HG03575 (cell line): Measurements from ENCODE around the gene ERRFI1.
"Not testable (repeated sequence)": the region's sequence is repeated elsewhere in the genome, so short reads cannot be mapped to it uniquely, and the experiment has no call there.

Experiments used
- ATAC-seq: cut with Tn5 transposase; IDR thresholded peaks from one replicate; pipeline ENCODE4 v1.9.1; 2021; ENCODE audit not compliant: unreplicated experiment, insufficient number of reproducible peaks, low FRiP score; ENCODE audit errors: extremely low read depth

Gene ERRFI1

DNA sequence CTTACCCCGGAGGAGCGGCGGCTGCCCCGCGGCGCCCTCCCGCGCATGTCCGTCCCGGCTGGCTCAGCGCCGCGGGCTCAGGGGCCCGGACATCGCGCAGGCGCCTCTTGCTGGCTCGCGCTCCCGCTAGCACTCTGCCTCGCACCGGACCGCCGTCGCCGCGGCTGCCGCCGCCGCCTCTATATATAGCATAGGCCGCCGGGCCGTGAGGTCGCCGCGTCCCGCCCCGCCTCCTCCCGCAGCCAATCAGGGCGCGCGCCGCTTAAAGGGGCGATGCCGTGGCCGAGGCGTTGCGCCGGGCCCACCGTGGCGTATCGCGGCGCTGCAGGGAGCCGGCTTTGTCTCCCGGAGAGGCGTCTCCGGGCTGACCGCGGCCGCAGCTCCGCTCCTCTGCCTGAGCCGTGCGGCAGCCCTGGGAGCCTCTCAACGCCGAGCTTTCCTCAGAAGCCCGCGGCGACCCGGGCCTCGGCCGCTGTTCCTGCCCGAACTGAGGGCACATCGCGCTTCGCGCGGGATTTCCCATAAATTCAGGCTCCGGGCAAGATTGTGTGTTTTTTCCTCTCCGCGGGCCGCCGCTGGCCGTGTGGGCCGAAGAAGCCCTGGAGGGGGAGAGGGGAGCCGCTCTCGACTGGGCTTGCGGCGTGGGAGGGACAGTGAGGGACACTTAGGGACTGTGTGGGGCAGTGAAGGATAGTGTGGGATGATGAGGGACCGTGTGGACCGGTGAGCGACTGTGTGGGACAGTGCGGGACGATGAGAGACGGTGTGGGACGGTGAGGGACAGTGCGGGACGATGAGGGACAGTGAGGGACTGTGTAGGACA is at the start of gene ERRFI1:
ERRFI1 (minus strand) TSS at position 157 of the 823 bp plus-strand sequence. CDS start 10,690 bp downstream, outside the sequence.
- no peak for ATAC-seq

DNA sequence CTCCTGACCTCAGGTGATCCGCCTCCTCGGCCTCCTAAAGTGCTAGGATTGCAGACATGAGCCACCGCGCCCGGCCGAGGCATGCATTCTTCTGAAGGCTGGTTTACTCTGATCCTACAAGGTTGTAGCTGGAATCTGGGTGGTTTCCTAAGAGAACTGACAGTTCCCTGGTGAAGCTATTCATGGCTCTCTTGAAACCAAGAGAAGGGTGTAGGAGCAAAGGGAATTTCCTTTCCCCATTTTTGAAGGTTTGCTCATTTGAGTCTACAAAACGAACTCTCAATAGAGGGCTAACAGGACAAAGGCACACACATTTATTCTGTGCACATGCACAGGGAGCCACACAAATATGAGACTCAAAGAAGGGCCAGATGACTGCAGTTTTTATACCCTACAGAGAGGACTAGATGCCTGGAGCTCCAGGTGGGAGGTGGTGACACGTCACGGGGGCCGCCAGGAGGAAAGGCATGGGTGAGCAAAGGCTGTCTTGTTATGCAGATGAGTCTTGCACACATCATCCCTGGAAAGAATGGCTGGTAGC is 49.5 kb upstream of the ERRFI1 start:
- no peak for ATAC-seq

DNA sequence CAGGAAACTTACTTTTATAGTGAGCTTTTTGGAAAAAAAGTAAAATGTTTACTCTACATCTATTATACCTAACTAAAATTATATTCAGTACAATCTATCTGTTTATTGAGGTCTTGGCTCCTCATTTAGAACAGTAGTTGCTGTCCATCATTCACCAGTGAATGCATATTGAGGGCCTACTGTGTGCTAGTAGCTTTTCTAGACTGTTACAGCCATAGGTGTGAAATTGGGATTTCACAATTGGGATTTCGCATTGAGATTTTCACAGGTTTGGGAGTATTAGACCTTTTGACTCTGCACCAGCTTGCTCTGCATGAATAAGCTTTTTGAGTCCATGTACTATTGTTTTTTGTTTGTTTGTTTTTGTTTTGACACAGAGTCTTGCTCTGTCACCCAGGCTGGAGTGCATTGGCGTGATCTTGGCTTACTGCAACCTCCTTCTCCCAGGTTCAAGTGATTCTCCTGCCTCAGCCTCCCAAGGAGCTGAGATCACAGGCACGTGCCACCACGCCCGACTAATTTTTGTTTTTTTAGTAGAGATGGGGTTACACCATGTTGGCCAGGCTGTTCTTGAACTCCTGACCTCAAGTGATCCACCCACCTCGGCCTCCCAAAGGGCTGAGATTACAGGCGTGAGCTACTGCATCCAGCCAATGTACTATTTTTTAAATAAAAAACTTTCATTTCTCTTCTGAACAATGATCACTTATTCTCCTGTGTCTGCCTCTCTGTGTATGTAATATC is 47.2 kb upstream of the ERRFI1 start:
- no peak for ATAC-seq

- ATAC-seq, result no peak
Observed at GRCh38 chr1:8070381-8070811, 44.3 kb upstream of the ERRFI1 start.

- ATAC-seq, result not testable (repeated sequence)
Observed at GRCh38 chr1:8069614-8070320, 43.7 kb upstream of the ERRFI1 start.

DNA sequence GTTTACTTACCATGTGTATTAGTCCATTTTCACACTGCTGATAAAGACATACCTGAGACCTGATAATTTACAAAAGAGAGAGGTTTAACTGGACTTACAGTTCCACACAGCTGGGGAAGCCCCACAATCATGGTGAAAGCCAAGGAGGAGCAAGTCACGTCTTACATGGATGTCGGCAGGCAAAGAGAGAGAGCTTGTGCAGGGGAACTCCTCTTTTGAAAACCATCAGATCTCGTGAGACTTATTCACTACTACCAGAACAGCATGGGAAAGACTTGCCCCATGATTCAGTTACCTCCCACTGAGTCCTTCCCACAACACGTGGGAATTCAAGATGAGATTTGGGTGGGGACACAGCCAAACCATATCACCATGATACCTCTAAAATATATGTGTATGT is 39.3 kb upstream of the ERRFI1 start:
- no peak for ATAC-seq

GRCh38 chr1:8063298-8064036 is 37.4 kb upstream of the ERRFI1 start:
- no peak for ATAC-seq

GRCh38 chr1:8062861-8063260 is 36.8 kb upstream of the ERRFI1 start:
- no peak for ATAC-seq

- no peak for ATAC-seq
Observed at GRCh38 chr1:8061673-8062386, 35.7 kb upstream of the ERRFI1 start.

- ATAC-seq, result no peak
Observed at GRCh38 chr1:8061210-8061609, 35.1 kb upstream of the ERRFI1 start.

DNA sequence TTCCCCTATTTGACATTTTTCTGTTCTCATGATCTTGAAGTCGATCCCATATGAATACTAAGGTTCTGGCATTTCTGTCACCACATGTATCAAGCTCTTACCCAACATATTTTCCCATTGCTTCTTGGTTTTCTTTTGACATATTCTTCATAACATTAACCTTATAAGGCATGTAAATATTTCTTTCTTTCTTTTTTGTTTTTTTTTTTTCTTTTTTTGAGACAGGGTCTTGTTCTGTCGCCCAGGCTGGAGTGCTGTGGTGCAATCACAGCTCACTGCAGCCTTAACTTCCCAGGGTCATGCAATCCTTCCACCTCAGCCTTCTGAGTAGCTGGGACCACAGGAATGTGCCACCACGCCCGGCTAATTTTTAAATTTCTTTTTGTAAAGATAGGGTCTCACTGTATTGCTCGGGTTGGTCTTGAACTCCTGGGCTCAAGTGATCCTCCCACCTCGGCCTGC is 33.1 kb upstream of the ERRFI1 start:
- ATAC-seq, result no peak

- not testable (repeated sequence) for ATAC-seq
Observed at GRCh38 chr1:8057779-8058178, 31.7 kb upstream of the ERRFI1 start.

- no peak for ATAC-seq
Observed at GRCh38 chr1:8055973-8056372, 29.9 kb upstream of the ERRFI1 start.

- ATAC-seq, result no peak
Observed at GRCh38 chr1:8053878-8054567, 27.9 kb upstream of the ERRFI1 start.

GRCh38 chr1:8051650-8052049 is 25.5 kb upstream of the ERRFI1 start:
- no peak for ATAC-seq

DNA sequence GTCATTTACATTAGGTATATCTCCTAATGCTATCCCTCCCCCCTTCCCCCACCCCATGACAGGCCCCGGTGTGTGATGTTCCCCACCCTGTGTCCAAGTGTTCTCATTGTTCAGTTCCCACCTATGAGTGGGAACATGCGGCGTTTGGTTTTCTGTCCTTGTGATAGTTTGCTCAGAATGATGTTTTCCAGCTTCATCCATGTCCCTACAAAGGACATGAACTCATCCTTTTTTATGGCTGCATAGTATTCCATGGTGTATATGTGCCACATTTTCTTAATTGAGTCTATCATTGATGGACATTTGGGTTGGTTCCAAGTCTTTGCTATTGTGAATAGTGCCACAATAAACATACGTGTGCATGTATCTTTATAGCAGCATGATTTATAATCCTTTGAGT is 23.1 kb upstream of the ERRFI1 start:
- ATAC-seq, result not testable (repeated sequence)

DNA sequence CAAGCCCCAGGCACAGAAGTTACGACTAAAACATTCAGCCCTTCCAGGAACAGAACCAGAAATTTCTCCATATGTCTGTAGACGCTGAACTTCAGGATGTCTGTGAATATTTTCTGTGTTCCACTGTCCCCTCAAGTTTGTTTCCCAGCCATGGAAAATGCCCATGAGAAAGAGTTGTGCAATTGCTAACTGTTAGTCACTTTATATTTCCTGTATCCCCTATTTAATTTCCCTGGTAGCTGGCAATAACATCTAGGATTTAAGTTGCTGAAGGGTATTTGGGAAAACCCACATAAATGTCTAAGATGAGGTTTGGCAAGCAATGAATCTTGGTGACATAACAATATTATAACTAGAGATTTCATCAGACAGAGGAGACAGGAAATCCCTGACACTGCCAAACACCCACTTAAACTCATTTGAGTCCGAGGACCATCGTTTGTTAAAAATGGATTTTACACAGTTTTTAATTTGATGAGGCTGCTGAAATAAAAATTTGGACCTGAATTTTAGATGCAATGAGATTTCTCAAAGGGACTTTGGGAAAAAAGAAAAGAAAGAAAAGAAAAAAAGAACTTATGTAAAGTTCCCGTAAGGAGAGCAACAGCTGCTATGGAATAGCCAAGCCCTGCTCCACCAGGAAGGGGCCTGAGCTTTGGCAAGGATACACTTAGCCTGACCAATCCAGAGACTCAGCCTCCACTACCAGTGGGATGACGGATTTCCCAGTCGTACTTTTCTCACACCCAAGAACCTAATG is 21.8 kb upstream of the ERRFI1 start:
- no peak for ATAC-seq
